Stimulated activated CD8-positive, alpha-beta memory T cell treated with anti-CD3 and anti-CD28 coated beads, Interleukin-15, amount 100 ng/mL, for 24 hours (primary cell): ENCODE results near the gene ASXL2.
"Not testable (repeated sequence)": the region's sequence is repeated elsewhere in the genome, so short reads cannot be mapped to it uniquely, and the experiment has no call there.

Source experiments
- DNase-seq: peaks from one replicate; pipeline ENCODE4 v3.0.0-alpha.2; 2020; ENCODE audit warnings: low read depth

ASXL2 gene

DNA sequence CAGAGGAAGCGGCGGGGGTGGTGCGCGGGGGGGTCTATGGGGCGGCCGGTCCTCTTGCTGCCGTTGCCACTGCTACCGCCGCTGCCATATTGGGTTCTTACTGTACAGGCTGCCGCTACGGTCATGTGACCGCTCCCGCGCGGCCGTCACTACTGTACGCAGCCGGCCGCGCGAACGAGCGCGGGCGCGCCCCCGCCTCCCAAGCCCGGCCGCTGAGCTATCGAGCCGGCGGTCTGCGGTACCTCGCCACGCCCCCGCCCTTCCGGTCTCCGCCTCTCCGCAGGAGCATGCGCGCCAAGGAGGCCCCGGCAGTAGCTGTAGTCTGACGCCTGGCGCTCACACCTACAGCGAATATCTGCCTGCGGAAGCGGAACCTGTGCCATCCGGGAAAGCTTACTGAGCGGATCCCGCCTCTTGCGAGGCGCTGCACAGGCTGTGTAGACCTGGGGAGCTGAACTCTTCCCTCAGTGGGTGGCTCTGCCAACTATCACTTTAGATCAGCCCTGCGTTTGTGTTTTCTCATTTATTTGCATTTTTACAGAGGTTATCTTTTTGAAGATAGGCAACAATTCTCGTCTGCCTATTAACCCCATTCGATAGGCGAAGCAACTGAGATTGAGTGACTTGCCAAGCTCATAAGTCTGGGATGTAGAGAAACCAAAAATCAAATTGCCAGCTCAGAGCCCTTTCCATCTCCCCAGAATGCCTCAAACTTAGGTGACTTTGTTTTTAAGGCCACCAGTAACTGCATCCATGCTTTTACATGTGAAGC, at the start of gene ASXL2:
ASXL2 (minus strand) TSS at position 127 of the 772 bp plus-strand sequence. CDS start 265 bp downstream, outside the sequence.
- DNase-seq, result peak; percentile 95

DNA sequence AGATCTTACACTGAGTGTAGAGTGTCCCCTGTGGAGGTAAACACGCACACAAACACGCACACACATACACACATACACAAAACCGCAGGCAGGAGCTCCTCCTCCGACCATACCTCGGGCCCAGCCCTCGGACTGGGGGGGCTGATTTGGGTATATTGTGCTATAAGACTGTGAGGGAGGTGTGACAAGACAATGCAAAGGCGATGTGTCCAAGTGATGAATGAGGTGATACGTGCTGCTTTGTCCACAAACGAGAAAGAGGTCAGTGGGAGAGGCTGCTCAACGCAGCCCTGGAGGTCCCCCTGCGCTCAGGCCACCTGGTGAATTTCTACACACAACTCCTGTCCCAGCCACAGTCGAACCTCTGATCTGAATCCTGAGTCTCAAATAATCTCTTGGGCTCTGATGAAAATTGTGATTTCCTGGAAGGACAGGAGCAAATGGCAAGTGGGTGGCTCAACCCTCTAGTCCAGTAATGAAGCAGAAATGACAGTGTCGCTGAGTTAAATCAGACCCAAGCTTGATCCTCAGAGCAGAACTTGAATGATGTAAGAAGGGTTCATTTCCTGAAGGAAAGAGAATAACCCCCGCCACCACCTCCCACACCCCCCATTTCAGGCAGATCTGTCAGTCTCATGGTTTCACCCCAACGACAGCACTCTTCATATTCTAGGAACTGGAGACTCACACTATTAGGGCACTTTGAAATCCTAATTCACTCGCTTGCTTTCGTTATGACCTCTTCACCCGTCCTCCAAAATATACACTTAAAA, 48.9 kb upstream of the ASXL2 start:
- DNase-seq, result no peak

- no peak for DNase-seq
Measured at GRCh38 chr2:25922501-25922900, 44.2 kb upstream of the ASXL2 start.

GRCh38 chr2:25920786-25921415, 42.6 kb upstream of the ASXL2 start:
- DNase-seq, result no peak

- DNase-seq, result no peak
Measured at GRCh38 chr2:25920336-25920735, 42.0 kb upstream of the ASXL2 start.

DNA sequence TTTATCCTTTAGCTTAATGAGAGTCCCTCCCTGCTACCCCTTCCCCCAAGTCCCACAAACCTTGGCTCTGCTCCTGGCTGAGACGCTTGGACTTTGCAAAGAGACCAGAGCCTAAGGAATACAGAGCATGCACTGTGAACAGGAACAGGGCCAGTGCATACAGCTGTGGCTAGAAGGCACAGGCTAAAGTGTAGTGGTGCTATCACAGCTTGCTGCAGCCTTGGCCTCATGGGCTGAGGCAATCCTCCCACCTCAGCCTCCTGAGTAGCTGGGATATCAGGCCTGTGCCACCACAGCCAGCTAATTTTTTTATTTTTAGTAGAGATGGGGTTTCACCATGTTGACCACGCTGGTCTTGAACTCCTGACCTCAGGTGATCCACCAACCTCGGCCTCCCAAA, 39.5 kb upstream of the ASXL2 start:
- DNase-seq, result no peak

- DNase-seq, result not testable (repeated sequence)
Measured at GRCh38 chr2:25917411-25917810, 39.1 kb upstream of the ASXL2 start.

DNA sequence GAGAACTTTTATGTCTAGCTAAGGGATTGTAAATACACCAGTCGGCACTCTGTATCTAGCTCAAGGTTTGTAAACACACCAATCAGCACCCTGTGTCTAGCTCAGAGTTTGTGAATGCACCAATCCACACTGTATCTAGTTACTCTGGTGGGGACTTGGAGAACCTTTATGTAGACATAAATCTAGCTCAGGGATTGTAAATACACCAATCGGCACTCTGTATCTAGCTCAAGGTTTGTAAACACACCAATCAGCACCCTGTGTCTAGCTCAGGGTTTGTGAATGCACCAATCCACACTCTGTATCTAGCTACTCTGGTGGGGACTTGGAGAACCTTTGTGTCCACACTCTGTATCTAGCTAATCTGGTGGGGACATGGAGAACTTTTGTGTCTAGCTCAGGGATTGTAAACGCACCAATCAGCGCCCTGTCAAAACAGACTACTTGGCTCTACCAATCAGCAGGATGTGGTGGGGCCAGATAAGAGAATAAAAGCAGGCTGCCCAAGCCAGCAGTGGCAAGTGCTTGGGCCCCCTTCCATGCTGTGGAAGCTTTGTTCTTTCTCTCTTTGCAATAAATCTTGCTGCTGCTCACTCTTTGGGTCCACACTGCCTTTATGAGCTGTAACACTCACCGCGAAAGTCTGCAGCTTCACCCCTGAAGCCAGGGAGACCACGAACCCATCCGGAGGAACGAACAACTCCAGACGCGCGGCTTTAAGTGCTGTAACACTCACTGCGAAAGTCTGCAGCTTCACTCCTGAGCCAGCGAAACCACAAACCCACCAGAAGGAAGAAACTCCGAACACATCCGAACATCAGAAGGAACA, 37.9 kb upstream of the ASXL2 start:
- peak; percentile 11 for DNase-seq

GRCh38 chr2:25915411-25915810, 37.1 kb upstream of the ASXL2 start:
- not testable (repeated sequence) for DNase-seq

- not testable (repeated sequence) for DNase-seq
Measured at GRCh38 chr2:25913696-25913973, 35.3 kb upstream of the ASXL2 start.

GRCh38 chr2:25912851-25913695, 34.8 kb upstream of the ASXL2 start:
- no peak for DNase-seq

DNA sequence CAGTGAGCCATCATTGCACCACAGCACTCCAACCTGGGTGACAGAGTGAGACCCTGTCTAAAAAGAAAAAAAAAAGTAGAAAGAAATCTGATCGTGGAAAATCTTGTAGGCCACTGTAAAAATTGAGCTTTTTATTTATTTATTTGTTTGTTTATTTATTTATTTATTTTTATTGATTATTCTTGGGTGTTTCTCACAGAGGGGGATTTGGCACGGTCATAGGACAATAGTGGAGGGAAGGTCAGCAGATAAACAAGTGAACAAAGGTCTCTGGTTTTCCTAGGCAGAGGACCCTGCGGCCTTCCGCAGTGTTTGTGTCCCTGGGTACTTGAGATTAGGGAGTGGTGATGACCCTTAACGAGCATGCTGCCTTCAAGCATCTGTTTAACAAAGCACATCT, 31.3 kb upstream of the ASXL2 start:
- DNase-seq, result not testable (repeated sequence)

DNA sequence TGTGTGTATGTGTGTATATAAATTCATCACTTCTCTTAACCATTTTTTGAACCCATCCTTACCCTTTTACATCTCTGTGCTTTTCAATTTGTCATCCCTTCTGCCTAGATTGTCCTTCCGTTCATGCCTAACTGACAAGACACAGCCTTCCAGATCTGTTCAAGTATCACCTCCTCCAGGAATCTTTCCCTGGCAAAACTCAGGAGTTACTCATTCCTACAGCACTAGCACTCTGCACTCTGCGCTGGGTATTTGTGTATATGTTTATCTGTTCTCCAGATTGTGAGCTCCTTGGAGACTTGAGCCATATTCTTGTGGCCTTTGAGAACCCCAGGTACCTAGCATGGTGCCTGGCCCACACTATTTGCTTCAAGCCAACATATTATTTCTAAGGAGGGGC, 26.8 kb upstream of the ASXL2 start:
- no peak for DNase-seq

GRCh38 chr2:25903216-25903776, 25.0 kb upstream of the ASXL2 start:
- no peak for DNase-seq

GRCh38 chr2:25899404-25899970, 21.2 kb upstream of the ASXL2 start:
- DNase-seq, result no peak

- DNase-seq, result no peak
Measured at GRCh38 chr2:25897506-25897905, 19.2 kb upstream of the ASXL2 start.

DNA sequence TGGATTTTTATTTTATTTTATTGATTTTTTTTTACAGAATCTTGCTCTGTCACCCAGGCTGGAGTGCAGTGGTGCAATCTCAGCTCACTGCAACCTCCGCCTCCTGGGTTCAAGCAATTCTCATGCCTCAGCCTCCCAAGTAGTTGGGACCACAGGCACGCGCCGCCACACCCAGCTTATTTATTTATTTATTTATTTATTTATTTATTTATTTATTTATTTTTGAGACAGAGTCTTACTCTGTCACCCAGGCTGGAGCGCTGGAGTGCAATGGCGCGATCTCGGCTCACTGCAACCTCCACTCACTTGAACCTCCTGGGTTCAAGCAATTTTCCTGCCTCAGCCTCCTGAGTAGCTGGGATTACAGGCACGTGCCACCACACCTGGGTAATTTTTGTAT, 18.0 kb upstream of the ASXL2 start:
- DNase-seq, result not testable (repeated sequence)

- DNase-seq, result no peak
Measured at GRCh38 chr2:25895610-25896009, 17.3 kb upstream of the ASXL2 start.

DNA sequence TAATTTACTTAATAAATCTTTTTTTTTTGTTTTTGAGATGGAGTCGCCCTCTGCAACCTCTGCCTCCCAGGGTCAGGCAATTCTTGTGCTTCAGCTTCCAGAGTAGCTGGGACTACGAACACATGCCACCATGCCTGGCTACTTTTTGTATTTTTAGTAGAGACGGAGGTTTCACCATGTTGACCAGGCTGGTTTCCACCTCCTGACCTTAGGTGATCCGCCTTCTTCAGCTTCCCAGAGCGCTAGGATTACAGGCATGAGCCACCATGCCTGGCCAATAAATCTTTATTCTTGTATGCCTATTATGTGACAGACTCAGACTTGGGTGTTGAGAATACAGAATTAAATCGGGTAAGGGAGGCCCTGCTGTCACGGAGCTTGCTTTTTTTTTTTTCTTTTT, 16.7 kb upstream of the ASXL2 start:
- no peak for DNase-seq

DNA sequence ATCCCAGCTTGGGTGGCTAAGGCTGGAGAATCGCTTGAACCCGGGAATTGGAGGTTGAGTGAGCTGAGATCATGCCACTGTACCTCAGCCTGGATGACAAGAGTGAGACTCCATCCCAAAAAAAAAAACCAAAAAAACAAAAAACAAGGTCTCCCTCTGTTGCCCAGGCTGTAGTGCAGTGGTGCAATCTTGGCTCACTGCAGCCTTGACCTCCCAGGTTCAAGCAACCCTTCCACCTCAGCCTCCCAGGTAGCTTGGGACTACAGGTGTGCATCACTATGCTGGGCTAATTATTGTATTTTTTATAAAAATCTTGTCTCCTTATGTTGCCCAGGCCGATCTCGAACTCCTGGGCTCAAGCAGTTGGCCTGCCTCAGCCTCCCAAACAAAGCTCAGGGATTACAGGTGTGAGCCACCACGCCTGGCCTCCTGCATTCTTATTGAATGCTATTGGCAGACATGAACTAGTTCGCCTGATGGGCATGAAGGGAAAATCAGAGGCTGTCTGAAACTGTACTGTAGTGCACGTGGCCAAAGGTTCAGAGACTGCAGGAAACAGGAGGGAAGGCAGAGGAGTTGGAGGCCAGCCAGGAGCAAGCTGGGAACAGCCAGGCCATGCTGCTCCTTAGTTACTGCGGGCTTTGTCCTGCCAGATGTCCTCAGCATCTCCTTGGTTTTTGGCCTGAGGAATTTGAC, 16.0 kb upstream of the ASXL2 start:
- DNase-seq, result no peak
